Measurements from ENCODE around the gene MAP4K2.

DNA sequence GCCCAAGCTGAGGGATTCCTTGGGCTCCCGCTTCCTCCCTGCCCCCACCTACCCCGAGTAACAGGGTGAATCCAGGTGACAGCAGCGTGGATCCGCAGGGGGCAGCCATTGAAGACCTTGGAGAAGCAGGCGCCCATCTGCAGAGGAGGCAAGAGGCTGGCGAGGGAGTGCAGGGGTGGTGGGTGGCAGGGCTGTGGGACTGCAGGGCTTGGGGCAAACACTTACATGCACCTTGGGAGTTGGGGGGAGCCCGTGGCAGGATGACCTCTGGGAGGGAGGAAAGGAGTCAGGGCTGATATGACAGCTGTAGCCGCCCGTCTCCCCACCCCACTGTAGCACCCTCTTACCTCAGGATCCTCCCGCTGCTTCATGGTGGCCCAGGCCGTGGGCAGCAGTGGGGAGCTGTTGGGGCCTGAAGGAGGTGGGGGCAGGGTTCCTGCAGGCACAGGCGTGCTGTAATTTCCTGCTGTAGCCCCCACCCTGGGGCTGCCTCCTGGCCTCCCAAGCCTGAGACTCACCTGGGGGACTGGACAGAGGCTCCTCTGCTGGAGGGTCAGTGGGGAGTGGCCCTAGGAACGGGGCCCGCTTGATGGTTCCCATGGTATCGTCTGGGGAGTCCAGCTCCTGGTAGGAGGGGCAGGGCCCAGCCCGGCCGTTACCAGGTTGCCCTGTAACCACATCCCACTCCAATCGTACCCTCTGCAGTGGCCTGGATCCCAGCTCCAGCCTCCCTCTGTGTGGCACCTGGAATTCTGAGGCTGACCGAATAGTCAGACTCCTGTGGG, 6.1 kb downstream of the MAP4K2 start:
- TF ChIP-seq, protein P1, sequence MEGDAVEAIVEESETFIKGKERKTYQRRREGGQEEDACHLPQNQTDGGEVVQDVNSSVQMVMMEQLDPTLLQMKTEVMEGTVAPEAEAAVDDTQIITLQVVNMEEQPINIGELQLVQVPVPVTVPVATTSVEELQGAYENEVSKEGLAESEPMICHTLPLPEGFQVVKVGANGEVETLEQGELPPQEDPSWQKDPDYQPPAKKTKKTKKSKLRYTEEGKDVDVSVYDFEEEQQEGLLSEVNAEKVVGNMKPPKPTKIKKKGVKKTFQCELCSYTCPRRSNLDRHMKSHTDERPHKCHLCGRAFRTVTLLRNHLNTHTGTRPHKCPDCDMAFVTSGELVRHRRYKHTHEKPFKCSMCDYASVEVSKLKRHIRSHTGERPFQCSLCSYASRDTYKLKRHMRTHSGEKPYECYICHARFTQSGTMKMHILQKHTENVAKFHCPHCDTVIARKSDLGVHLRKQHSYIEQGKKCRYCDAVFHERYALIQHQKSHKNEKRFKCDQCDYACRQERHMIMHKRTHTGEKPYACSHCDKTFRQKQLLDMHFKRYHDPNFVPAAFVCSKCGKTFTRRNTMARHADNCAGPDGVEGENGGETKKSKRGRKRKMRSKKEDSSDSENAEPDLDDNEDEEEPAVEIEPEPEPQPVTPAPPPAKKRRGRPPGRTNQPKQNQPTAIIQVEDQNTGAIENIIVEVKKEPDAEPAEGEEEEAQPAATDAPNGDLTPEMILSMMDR (IDR thresholded peaks at IDR 0.05), result no peak
- TF ChIP-seq POLR2AphosphoS5 (IDR thresholded peaks at IDR 0.05) (no peak), POLR2A (IDR thresholded peaks at IDR 0.05; ENCODE audit: low read depth) (no peak), EP300 (IDR thresholded peaks at IDR 0.05) (no peak)
